Neutrophil (primary cell): ENCODE measurements around the gene SLC38A1.
"Not testable (repeated sequence)": the region's sequence is repeated elsewhere in the genome, so short reads cannot be mapped to it uniquely, and the experiment has no call there.

Experiments used
- H3K27ac ChIP-seq: fragments of 200-600 bp; sonication (generic); 2 replicates; pipeline ENCODE4 v1.5.1; 2016; ENCODE audit warnings: mild to moderate bottlenecking, moderate library complexity
- H3K27me3 ChIP-seq: fragments of 200-600 bp; sonication (generic); 2 replicates; pipeline ENCODE4 v1.6.0; 2016; ENCODE audit warnings: mild to moderate bottlenecking
- H3K36me3 ChIP-seq: fragments of 200-600 bp; sonication (generic); 2 replicates; pipeline ENCODE4 v1.5.1; 2017
- H3K4me1 ChIP-seq, 2 experiments: fragments of 200-600 bp in 1 of 2; sonication (generic) in 1 of 2; 1 replicate in 1 of 2; 2 replicates in 1 of 2; pipeline versions ENCODE4 v1.5.1 to v1.6.1; 2013 to 2016; ENCODE audit warnings: low read depth in 1 of 2, low read length in 1 of 2, mild to moderate bottlenecking in 1 of 2, moderate library complexity in 1 of 2; ENCODE audit not compliant: control insufficient read depth in 1 of 2, insufficient read depth in 1 of 2
- H3K4me3 ChIP-seq, 2 experiments: fragments of 200-600 bp in 1 of 2; sonication (generic) in 1 of 2; 1 replicate in 1 of 2; 2 replicates in 1 of 2; pipeline ENCODE4 v1.5.1; 2013 to 2016; ENCODE audit warnings: low read depth in 1 of 2, low read length in 1 of 2, mild to moderate bottlenecking in 1 of 2, moderate library complexity in 1 of 2
- H3K9me3 ChIP-seq: fragments of 200-600 bp; sonication (generic); 2 replicates; pipeline ENCODE4 v1.5.1; 2016
- CTCF ChIP-seq: fragments of 200-600 bp; sonication (generic); IDR thresholded peaks from 2 replicates; pipeline ENCODE4 v1.5.1; 2016; ENCODE audit warnings: antibody characterized with exemption

The SLC38A1 gene

GRCh38 chr12:46299851-46300250, 31.0 kb upstream of the SLC38A1 start:
- H3K9me3 ChIP-seq, result no peaks in the 10 kb centered on the region
- no peaks in the 10 kb centered on the region for H3K27me3 ChIP-seq
- H3K4me3 ChIP-seq, result no peak overlapping the region
- H3K36me3 ChIP-seq, result no peaks in the 10 kb centered on the region
- H3K27ac ChIP-seq, result no peak overlapping the region
- TF ChIP-seq CTCF, result no peak
- H3K4me1 ChIP-seq, result no peaks in the 10 kb centered on the region

DNA sequence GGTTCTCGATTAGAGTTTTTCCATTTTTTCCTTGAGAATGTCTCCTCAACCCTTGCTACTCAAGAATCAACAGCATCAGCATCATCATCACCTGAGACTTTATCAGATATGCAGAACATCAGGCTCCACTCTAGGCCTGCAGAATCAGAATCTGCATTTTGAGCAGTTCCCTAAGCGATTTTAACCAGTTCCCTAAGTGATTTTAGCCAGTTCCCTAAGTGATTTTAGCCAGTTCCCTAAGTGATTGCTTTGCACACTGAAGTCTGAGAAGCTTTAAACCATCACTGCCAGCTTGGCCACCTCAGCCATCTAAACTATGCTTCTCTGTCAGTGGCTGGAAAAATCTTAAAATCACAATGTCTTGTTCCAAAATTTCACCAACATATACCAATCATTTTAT, 29.4 kb upstream of the SLC38A1 start:
- H3K4me1 ChIP-seq, result no peaks in the 10 kb centered on the region
- TF ChIP-seq CTCF, result no peak

DNA sequence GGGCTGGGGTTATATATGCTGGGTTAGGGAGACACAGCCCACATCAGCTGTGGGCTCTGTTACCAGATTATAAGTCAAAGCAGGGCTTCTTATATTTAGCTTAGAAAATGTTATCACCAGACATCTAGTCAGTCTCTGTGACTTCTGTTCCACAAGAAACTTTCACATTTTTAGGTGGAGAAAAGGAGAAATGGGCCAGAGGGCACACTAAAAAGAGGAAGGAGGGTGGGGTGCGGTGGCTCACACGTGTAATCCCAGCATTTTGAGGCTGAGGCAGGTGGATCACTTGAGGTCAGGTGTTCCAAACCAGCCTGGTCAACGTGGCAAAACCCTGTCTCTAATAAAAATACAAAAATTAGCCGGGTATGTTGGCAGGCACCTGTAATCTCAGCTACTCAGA, 28.0 kb upstream of the SLC38A1 start:
- no peak overlapping the region for H3K4me3 ChIP-seq
- no peaks in the 10 kb centered on the region for H3K9me3 ChIP-seq
- H3K27ac ChIP-seq, result no peak overlapping the region
- H3K27me3 ChIP-seq, result no peaks in the 10 kb centered on the region
- no peaks in the 10 kb centered on the region for H3K4me1 ChIP-seq
- no peak for TF ChIP-seq CTCF
- no peaks in the 10 kb centered on the region for H3K36me3 ChIP-seq

More for the DNA sequence above, 29.4 kb upstream of the SLC38A1 start:
- H3K9me3 ChIP-seq, result no peaks in the 10 kb centered on the region
- H3K36me3 ChIP-seq, result no peaks in the 10 kb centered on the region
- no peak overlapping the region for H3K4me3 ChIP-seq
- H3K27ac ChIP-seq, result no peak overlapping the region
- H3K27me3 ChIP-seq, result no peaks in the 10 kb centered on the region

DNA sequence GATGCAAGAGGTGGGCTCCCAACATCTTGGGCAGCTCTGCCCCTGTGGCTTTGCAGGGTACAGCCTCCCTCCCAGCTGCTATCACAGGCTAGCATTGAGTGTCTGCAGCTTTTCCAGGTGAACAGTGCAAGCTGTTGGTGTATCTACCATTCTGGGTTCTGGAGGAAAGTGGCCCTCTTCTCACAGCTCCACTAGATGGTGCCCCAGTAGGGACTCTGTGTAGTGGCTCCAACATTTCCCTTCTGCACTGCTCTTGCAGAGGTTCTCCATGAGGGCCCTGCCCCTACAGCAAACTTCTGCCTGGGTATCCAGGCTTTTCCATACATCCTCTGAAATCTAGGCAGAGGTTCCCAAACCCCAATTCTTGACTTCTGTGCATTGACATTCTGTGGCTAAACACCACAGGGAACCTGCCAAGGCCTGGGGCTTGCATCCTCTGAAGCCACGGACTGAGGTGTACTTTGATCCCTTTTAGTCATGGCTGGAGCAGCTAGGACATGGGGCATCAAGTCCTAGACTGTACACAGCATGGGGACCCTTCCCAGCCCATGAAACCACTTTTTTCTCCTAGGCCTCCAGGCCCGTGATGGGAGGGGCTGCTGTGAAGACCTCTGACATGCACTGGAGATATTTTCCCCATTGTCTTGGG, 24.0 kb upstream of the SLC38A1 start:
- TF ChIP-seq CTCF, result no peak
- Histone ChIP-seq H3K27me3 (no peaks in the 10 kb centered on the region), H3K27ac (no peak overlapping the region), H3K4me1 (no peaks in the 10 kb centered on the region), H3K36me3 (no peaks in the 10 kb centered on the region), H3K4me3 (no peak overlapping the region), H3K9me3 (no peaks in the 10 kb centered on the region)

DNA sequence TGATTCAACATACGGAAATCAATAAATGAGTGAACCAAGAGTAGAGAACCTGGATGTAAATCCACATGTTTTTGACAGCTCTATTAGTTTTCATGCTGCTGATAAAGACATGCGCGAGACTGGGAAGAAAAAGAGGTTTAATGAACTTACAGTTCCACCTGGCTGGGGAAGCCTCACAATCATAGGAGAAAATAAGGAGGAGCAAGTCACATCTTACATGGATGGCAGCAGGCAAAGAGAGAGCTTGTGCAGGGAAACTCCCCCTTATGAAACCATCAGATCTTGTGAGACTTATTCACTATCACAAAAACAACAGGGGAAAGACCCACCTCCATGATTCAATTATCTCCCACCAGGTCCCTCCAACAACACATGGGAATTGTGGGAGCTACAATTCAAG, 23.1 kb upstream of the SLC38A1 start:
- not testable (repeated sequence) for H3K27me3 ChIP-seq, H3K27ac ChIP-seq, H3K9me3 ChIP-seq, H3K4me1 ChIP-seq, H3K36me3 ChIP-seq, H3K4me3 ChIP-seq

DNA sequence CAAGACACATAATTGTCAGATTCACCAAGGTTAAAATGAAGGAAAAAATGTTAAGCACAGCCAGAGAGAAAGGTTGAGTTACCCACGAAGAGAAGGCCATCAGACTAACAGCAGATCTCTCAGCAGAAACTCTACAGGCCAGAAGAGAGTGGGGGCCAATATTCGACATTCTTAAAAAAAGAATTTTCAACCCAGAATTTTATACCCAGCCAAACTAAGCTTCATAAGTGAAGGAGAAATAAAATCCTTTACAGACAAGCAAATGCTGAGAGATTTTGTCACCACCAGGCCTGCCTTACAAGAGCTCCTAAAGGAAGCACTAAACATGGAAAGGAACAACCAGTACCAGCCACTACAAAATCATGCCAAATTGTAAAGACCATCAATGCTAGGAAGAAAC, 16.3 kb upstream of the SLC38A1 start:
- H3K4me3 ChIP-seq, H3K36me3 ChIP-seq, H3K4me1 ChIP-seq, H3K27ac ChIP-seq, H3K27me3 ChIP-seq, H3K9me3 ChIP-seq: not testable (repeated sequence)

GRCh38 chr12:46282829-46283228, 14.0 kb upstream of the SLC38A1 start:
- Histone ChIP-seq H3K27me3 (no peaks in the 10 kb centered on the region), H3K27ac (no peak overlapping the region)

More at GRCh38 chr12:46282829-46283228, 14.0 kb upstream of the SLC38A1 start:
- peaks cover 4% of the 10 kb centered on the region for H3K9me3 ChIP-seq
- H3K36me3 ChIP-seq, result no peaks in the 10 kb centered on the region
- H3K4me1 ChIP-seq, result no peaks in the 10 kb centered on the region
- no peak for TF ChIP-seq CTCF
- H3K4me3 ChIP-seq, result no peak overlapping the region
